SK-N-MC (cell line): ENCODE data around the gene FBXL4.

ENCODE experiments used
- EZH2 ChIP-seq: fragments of 200-600 bp; sonication (generic); IDR thresholded peaks from one replicate; pipeline ENCODE4 v1.6.1; 2017; ENCODE audit warnings: antibody characterized with exemption
- POLR2AphosphoS5 ChIP-seq: IDR thresholded peaks from 2 replicates; pipeline ENCODE4 v1.6.1; 2012; ENCODE audit warnings: mild to moderate bottlenecking, low read depth, low read length, borderline replicate concordance

DNA sequence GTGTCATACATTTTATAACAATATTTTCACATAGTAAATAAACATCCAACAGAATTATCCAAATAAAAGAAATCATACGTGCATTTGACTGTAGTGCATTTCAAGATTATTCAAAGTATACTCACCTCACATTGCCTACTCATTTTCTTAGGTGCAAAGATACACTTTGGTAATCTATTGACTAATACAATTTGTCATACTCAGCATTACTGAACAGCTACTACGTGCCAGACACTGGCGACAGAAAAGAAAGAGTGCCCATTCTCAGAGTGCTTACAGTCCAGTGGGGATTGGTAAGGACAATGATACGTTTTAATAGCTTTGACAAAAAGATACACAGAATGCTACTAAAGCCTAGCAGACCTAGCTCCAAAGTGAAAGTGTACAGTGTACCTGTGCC is 42.0 kb downstream of the FBXL4 start:
- no peak for TF ChIP-seq EZH2
- TF ChIP-seq POLR2AphosphoS5, result no peak
